Measurements from ENCODE around the gene SH3RF1. TPM values are rescaled to one million over a fixed set of nuclear protein-coding genes. Genes with fewer than 3 reads are reported as not detected.

The SH3RF1 gene
- polyA plus RNA-seq, 12 donors: 14.2 to 22.3 (median 16.5) TPM; not detected in 1

GRCh38 chr4:169109035-169109675, 161.6 kb downstream of the SH3RF1 start:
- DNase-seq: no peak

- DNase-seq: no peak
Observed at GRCh38 chr4:169108303-169108702, 162.5 kb downstream of the SH3RF1 start.

- no peak for DNase-seq
Observed at GRCh38 chr4:169107528-169107927, 163.2 kb downstream of the SH3RF1 start.

- no peak for DNase-seq
Observed at GRCh38 chr4:169106696-169107229, 164.0 kb downstream of the SH3RF1 start.

- DNase-seq: no peak
Observed at GRCh38 chr4:169105620-169106019, 165.1 kb downstream of the SH3RF1 start.

GRCh38 chr4:169103966-169104412, 166.8 kb downstream of the SH3RF1 start:
- no peak for DNase-seq

- DNase-seq: no peak
Observed at GRCh38 chr4:169102026-169102425, 168.7 kb downstream of the SH3RF1 start.

- DNase-seq: no peak
Observed at GRCh38 chr4:169100670-169101101, 170.1 kb downstream of the SH3RF1 start.

GRCh38 chr4:169099771-169100180, 171.0 kb downstream of the SH3RF1 start:
- DNase-seq: peak; percentile 88

GRCh38 chr4:169098969-169099690, 171.6 kb downstream of the SH3RF1 start:
- no peak for DNase-seq

GRCh38 chr4:169098532-169098931, 172.2 kb downstream of the SH3RF1 start:
- DNase-seq: no peak

GRCh38 chr4:169098054-169098497, 172.7 kb downstream of the SH3RF1 start:
- DNase-seq: no peak

GRCh38 chr4:169096221-169096620, 174.5 kb downstream of the SH3RF1 start:
- DNase-seq: no peak

GRCh38 chr4:169094656-169095231, 176.0 kb downstream of the SH3RF1 start:
- DNase-seq: no peak

- no peak for DNase-seq
Observed at GRCh38 chr4:169092889-169093522, 177.8 kb downstream of the SH3RF1 start.

GRCh38 chr4:169090484-169091215, 180.1 kb downstream of the SH3RF1 start:
- no peak for DNase-seq

- no peak for DNase-seq
Observed at GRCh38 chr4:169089004-169089403, 181.8 kb downstream of the SH3RF1 start.

- no peak for DNase-seq
Observed at GRCh38 chr4:169084954-169085353, 185.8 kb downstream of the SH3RF1 start.

- peak; percentile 91 for DNase-seq
Observed at GRCh38 chr4:169080981-169081380, 189.8 kb downstream of the SH3RF1 start.

GRCh38 chr4:169079942-169080827, 190.6 kb downstream of the SH3RF1 start:
- DNase-seq: peak; percentile 91
